ENCODE results near the gene JMY. TPM values are rescaled to one million over a fixed set of nuclear protein-coding genes. Genes with fewer than 3 reads are reported as not detected.

JMY gene, protein sequence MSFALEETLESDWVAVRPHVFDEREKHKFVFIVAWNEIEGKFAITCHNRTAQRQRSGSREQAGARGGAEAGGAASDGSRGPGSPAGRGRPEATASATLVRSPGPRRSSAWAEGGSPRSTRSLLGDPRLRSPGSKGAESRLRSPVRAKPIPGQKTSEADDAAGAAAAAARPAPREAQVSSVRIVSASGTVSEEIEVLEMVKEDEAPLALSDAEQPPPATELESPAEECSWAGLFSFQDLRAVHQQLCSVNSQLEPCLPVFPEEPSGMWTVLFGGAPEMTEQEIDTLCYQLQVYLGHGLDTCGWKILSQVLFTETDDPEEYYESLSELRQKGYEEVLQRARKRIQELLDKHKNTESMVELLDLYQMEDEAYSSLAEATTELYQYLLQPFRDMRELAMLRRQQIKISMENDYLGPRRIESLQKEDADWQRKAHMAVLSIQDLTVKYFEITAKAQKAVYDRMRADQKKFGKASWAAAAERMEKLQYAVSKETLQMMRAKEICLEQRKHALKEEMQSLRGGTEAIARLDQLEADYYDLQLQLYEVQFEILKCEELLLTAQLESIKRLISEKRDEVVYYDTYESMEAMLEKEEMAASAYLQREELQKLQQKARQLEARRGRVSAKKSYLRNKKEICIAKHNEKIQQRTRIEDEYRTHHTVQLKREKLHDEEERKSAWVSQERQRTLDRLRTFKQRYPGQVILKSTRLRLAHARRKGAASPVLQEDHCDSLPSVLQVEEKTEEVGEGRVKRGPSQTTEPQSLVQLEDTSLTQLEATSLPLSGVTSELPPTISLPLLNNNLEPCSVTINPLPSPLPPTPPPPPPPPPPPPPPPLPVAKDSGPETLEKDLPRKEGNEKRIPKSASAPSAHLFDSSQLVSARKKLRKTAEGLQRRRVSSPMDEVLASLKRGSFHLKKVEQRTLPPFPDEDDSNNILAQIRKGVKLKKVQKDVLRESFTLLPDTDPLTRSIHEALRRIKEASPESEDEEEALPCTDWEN
- total RNA-seq, result 3.0 and 4.2 TPM in 2 replicates
- long read RNA-seq, partial matches to known transcripts, result 0 of 1 reads
- long read RNA-seq, other reads (novel, unspliced or antisense), result 1 of 1 reads

DNA sequence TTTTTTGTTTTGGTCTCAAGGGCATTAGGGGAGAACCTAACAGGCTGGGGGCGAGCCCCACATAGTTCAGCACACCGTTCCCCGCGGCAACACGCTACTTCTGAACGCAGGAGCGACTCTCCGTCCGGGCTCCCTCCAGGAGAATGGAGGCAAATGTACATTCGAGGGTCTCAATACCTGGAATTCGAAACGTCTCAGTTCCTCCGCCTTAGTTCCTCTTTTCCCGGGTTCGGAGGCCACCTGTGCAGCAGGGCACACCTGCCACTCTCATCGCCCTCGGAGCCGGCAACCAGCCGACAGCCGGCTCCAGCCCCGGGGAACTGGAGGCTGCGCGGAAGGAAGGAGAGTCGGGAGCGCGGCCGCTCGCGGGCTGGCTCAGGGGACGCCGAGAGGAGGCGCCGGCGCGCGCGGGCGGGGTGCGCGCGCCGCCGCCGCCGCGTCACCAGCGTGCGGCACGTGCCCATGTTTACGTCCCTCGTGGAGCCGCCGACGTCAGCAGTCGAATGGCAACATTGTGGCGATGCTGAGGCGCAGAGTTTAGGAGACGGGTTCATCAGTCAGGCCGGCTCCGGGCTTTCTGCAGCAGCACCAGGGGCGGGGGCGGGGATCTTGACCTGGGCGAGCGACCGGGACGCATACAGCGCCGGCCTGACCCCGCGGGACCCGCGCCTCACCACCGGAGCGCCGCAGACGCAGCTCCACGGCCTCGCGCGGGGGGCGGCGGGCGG, at the start of gene JMY:
JMY (plus strand) TSS at position 498 of the 728 bp plus-strand sequence. CDS start 520 bp downstream, outside the sequence.
- Mint-ChIP-seq H3K27ac (ENCODE audit: unreplicated experiment) (peak within 1 kb of the TSS; percentile 35), H3K36me3 (ENCODE audit: low read depth) (no peaks in the 10 kb centered on the region), H3K4me1 (peaks cover 25% of the 10 kb centered on the region), H3K27me3 (ENCODE audit: low read depth) (peaks cover 48% of the 10 kb centered on the region), H3K9me3 (no peaks in the 10 kb centered on the region), H3K4me3 (peak within 1 kb of the TSS; percentile 94)
- TF ChIP-seq, protein P1, sequence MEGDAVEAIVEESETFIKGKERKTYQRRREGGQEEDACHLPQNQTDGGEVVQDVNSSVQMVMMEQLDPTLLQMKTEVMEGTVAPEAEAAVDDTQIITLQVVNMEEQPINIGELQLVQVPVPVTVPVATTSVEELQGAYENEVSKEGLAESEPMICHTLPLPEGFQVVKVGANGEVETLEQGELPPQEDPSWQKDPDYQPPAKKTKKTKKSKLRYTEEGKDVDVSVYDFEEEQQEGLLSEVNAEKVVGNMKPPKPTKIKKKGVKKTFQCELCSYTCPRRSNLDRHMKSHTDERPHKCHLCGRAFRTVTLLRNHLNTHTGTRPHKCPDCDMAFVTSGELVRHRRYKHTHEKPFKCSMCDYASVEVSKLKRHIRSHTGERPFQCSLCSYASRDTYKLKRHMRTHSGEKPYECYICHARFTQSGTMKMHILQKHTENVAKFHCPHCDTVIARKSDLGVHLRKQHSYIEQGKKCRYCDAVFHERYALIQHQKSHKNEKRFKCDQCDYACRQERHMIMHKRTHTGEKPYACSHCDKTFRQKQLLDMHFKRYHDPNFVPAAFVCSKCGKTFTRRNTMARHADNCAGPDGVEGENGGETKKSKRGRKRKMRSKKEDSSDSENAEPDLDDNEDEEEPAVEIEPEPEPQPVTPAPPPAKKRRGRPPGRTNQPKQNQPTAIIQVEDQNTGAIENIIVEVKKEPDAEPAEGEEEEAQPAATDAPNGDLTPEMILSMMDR (conservative IDR thresholded peaks at IDR 0.05), result no peak
- peak; percentile 67 for DNase-seq (ENCODE audit: low read depth, low spot score)

DNA sequence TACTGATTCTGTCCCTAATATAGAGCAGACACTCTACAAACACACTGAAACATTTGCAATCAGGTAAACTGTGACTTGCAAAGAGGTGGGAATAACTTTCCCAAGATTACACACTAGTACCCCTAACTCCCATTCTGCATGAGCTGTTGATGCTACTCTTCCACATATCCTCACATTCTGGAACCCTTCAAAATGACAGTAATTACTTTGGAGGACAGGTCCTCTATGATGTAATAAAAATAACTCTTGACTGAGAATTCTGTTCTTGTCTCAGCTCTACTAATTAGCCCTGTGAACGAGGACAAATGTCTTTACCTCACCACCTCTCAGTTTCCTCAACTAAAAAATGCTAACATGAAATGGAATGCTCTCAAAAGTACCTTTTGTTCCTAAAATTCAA, 49.5 kb upstream of the JMY start:
- TF ChIP-seq, protein P1 (conservative IDR thresholded peaks at IDR 0.05), result no peak
- Mint-ChIP-seq H3K27ac (ENCODE audit: unreplicated experiment) (no peak overlapping the region), H3K4me1 (no peaks in the 10 kb centered on the region), H3K9me3 (no peaks in the 10 kb centered on the region), H3K36me3 (ENCODE audit: low read depth) (no peaks in the 10 kb centered on the region), H3K27me3 (ENCODE audit: low read depth) (no peaks in the 10 kb centered on the region), H3K4me3 (no peak overlapping the region)
- no peak for DNase-seq (ENCODE audit: low read depth, low spot score)

DNA sequence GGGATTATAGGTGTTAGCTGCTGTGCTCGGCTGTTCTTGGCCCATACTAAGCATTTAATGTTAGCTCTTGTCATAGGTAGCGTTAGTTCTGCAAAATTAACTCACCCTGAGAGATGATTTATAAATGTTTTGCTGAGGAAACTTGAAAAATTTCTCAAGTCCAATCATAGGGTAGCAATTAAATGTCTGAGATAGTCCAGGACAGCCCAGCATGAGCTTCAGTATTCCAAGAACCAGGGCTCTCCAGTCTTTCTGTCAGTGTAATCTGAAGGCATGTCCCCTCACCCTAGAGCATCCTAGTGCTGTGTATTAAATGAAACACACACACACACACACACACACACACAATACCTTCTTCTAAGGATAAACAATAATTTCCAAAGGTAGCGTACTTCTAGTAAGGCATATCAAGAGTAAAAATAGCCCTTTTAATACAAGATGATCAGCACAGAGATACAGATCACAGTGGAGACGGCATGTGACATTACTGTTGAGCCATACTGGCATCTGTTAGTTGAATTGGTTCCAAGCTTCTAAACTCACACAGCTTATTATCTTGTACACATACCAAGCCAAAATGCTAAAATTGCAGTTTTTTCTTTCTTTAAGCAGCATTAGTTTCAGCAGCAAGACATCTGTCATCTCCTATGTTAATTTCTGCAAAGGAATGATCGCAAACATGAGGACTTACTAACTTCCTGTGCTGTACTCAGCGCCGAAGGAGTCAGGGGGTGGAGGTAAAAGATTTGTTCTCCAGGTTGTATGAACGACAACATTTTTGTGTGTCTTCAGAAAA, 46.3 kb upstream of the JMY start:
- DNase-seq (ENCODE audit: low read depth, low spot score), result no peak
- TF ChIP-seq, protein P1 (conservative IDR thresholded peaks at IDR 0.05), result no peak
- Mint-ChIP-seq H3K27me3 (ENCODE audit: low read depth) (no peaks in the 10 kb centered on the region), H3K4me3 (no peak overlapping the region), H3K27ac (ENCODE audit: unreplicated experiment) (no peak overlapping the region), H3K4me1 (no peaks in the 10 kb centered on the region), H3K36me3 (ENCODE audit: low read depth) (no peaks in the 10 kb centered on the region), H3K9me3 (no peaks in the 10 kb centered on the region)

DNA sequence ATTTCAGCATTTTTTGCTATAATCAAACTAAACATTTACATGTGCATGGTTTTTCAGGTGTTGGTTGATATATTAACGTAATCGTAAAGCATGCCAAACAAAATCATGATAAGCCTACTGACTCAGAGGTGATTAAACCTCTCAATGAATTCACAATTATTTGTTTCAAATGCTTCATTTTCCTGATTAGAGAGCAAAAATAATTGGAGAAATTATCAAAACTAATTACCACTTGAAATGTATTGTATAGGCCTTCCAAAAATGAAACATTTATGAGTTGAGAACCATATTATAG, 45.7 kb upstream of the JMY start:
- no peaks in the 10 kb centered on the region for H3K27me3 Mint-ChIP-seq (ENCODE audit: low read depth)
- no peak overlapping the region for H3K4me3 Mint-ChIP-seq
- no peaks in the 10 kb centered on the region for H3K9me3 Mint-ChIP-seq
- no peak for DNase-seq (ENCODE audit: low read depth, low spot score)
- no peak overlapping the region for H3K27ac Mint-ChIP-seq (ENCODE audit: unreplicated experiment)
- TF ChIP-seq, protein P1 (conservative IDR thresholded peaks at IDR 0.05), result no peak
- H3K36me3 Mint-ChIP-seq (ENCODE audit: low read depth), result no peaks in the 10 kb centered on the region
- no peaks in the 10 kb centered on the region for H3K4me1 Mint-ChIP-seq

Data from neural crest cell (in vitro differentiated cells).